IMR-90 (cell line): Measurements from ENCODE around the gene MEDAG. TPM values are rescaled to one million over a fixed set of nuclear protein-coding genes. Genes with fewer than 3 reads are reported as not detected.

ENCODE experiments used
- ATAC-seq: fragments of 200-7000 bp; cut with Tn5 transposase; 2 replicates; pipeline ENCODE4 v1.9.1; 2020; ENCODE audit warnings: low read depth, mild to moderate bottlenecking, moderate library complexity
- BruUV-seq: library from RNA; stranded (reverse); fragments of 400-500 nt; replicated peaks from 2 replicates; lab custom pipeline; 2021; lab: Mats Ljungman, UMichigan
- CTCF ChIA-PET: fragments of 300-600 bp; formaldehyde crosslinking; extraction: SDS; loops from one replicate; lab custom pipeline; 2021; ENCODE audit warnings: antibody characterized with exemption; lab: Yijun Ruan, JAX
- POLR2A ChIA-PET: fragments of 300-600 bp; sonication (Branson Sonifier 250); formaldehyde crosslinking; loops from one replicate; lab custom pipeline; 2022; ENCODE audit warnings: antibody characterized with exemption; ENCODE audit not compliant: unreplicated experiment; lab: Charles Lee
- DNase-seq: peaks from one replicate; pipeline ENCODE4 v3.0.0; 2013
- H2AFZ ChIP-seq: replicated peaks from 2 replicates; pipeline ENCODE3; 2013; ENCODE audit warnings: low read length, mild to moderate bottlenecking; ENCODE audit not compliant: poor library complexity
- H2AK5ac ChIP-seq: 2 replicates; pipeline ENCODE4 v1.6.1; 2013; ENCODE audit warnings: low read depth, low read length, inconsistent platforms
- H2AK9ac ChIP-seq: replicated peaks from 2 replicates; pipeline ENCODE3; 2013; ENCODE audit warnings: mild to moderate bottlenecking, low read depth, low read length, moderate library complexity; ENCODE audit not compliant: poor library complexity
- H2BK120ac ChIP-seq: 2 replicates; pipeline ENCODE4 v1.6.1; 2013; ENCODE audit warnings: low read depth, low read length, inconsistent platforms
- H2BK15ac ChIP-seq: 3 replicates; pipeline ENCODE4 v1.6.1; 2013; ENCODE audit warnings: low read depth, low read length, inconsistent platforms
- H2BK20ac ChIP-seq: 2 replicates; pipeline ENCODE4 v1.6.1; 2013; ENCODE audit warnings: low read depth, mild to moderate bottlenecking, inconsistent platforms, low read length, moderate library complexity
- H2BK5ac ChIP-seq: 2 replicates; pipeline ENCODE4 v1.6.1; 2013; ENCODE audit warnings: mild to moderate bottlenecking, low read depth, low read length, inconsistent platforms; ENCODE audit not compliant: poor library complexity, severe bottlenecking
- H3K14ac ChIP-seq: replicated peaks from 2 replicates; pipeline ENCODE4 v1.6.1; 2013; ENCODE audit warnings: low read depth, low read length, inconsistent platforms
- H3K18ac ChIP-seq: 2 replicates; pipeline ENCODE4 v1.6.1; 2013; ENCODE audit warnings: low read depth, low read length, control low read depth
- H3K23ac ChIP-seq: 2 replicates; pipeline ENCODE4 v1.6.1; 2013; ENCODE audit warnings: low read depth, low read length, inconsistent platforms
- H3K27ac ChIP-seq: 2 replicates; pipeline ENCODE4 v1.5.1; 2013; ENCODE audit warnings: mild to moderate bottlenecking, control low read depth, low read length; ENCODE audit not compliant: insufficient read depth
- H3K27me3 ChIP-seq: 2 replicates; pipeline ENCODE4 v1.6.1; 2013; ENCODE audit warnings: low read length; ENCODE audit not compliant: control insufficient read depth, insufficient read depth
- H3K36me3 ChIP-seq: 2 replicates; pipeline ENCODE4 v1.6.1; 2013; ENCODE audit warnings: low read length, mixed read lengths; ENCODE audit not compliant: control insufficient read depth, insufficient read depth
- H3K4ac ChIP-seq: 2 replicates; pipeline ENCODE4 v1.6.1; 2013; ENCODE audit warnings: low read depth, low read length, inconsistent platforms
- H3K4me1 ChIP-seq: 2 replicates; pipeline ENCODE4 v1.6.1; 2013; ENCODE audit warnings: low read length, mixed read lengths; ENCODE audit not compliant: control insufficient read depth, insufficient read depth
- H3K4me2 ChIP-seq: 2 replicates; pipeline ENCODE4 v1.6.1; 2013; ENCODE audit warnings: low read depth, mild to moderate bottlenecking, control low read depth, low read length, moderate library complexity
- H3K4me3 ChIP-seq: 2 replicates; pipeline ENCODE4 v1.5.1; 2013; ENCODE audit warnings: low read depth, mild to moderate bottlenecking, control low read depth, low read length, moderate library complexity; ENCODE audit not compliant: insufficient read depth
- H3K56ac ChIP-seq: 2 replicates; pipeline ENCODE4 v1.6.1; 2013; ENCODE audit warnings: low read length, inconsistent platforms; ENCODE audit not compliant: insufficient read depth; ENCODE audit errors: extremely low read depth
- H3K79me1 ChIP-seq, 2 experiments: 2 replicates each; pipeline ENCODE4 v1.6.1; 2013; ENCODE audit warnings: low read length in 2 of 2, inconsistent platforms in 1 of 2, low read depth in 1 of 2
- H3K9ac ChIP-seq: 2 replicates; pipeline ENCODE4 v1.6.1; 2013; ENCODE audit warnings: low read depth, low read length, control low read depth
- H3K9me1 ChIP-seq: 2 replicates; pipeline ENCODE4 v1.6.1; 2013; ENCODE audit warnings: low read length, inconsistent platforms; ENCODE audit not compliant: insufficient read depth
- H3K9me3 ChIP-seq: 2 replicates; pipeline ENCODE4 v1.6.1; 2013; ENCODE audit warnings: low read length; ENCODE audit not compliant: control insufficient read depth, insufficient read depth
- H4K20me1 ChIP-seq: 2 replicates; pipeline ENCODE4 v1.6.1; 2013; ENCODE audit warnings: low read length, inconsistent platforms; ENCODE audit not compliant: insufficient read depth
- H4K5ac ChIP-seq: 2 replicates; pipeline ENCODE4 v1.6.1; 2013; ENCODE audit warnings: mild to moderate bottlenecking, low read depth, low read length, control low read depth
- H4K8ac ChIP-seq, 2 experiments: 2 replicates each; pipeline ENCODE4 v1.6.1; 2013; ENCODE audit warnings: low read depth in 2 of 2, low read length in 2 of 2, control low read depth in 1 of 2, inconsistent platforms in 1 of 2
- H4K91ac ChIP-seq: 2 replicates; pipeline ENCODE4 v1.6.1; 2013; ENCODE audit warnings: low read depth, low read length, inconsistent platforms; ENCODE audit not compliant: insufficient read depth
- BHLHE40 ChIP-seq: fragments of 150-350 bp; IDR thresholded peaks from 2 replicates; pipeline ENCODE4 v1.6.1; 2016; ENCODE audit warnings: mild to moderate bottlenecking, low read depth, low read length
- CHD1 ChIP-seq: IDR thresholded peaks from 2 replicates; pipeline ENCODE4 v1.6.1; 2012; ENCODE audit warnings: low read depth, low read length, improper control_type of control experiment
- CTCF ChIP-seq: conservative IDR thresholded peaks from 2 replicates; pipeline ENCODE4 v1.5.1; 2012; ENCODE audit warnings: mild to moderate bottlenecking, low read depth, low read length, improper control_type of control experiment
- FOS ChIP-seq: fragments of 150-350 bp; IDR thresholded peaks from 2 replicates; pipeline ENCODE4 v1.6.1; 2016; ENCODE audit warnings: low read depth, low read length
- MAZ ChIP-seq: IDR thresholded peaks from 2 replicates; pipeline ENCODE4 v1.6.1; 2012; ENCODE audit warnings: low read depth, mild to moderate bottlenecking, low read length, improper control_type of control experiment, moderate library complexity, borderline replicate concordance
- MXI1 ChIP-seq: IDR thresholded peaks from 2 replicates; pipeline ENCODE4 v1.6.1; 2012; ENCODE audit warnings: low read depth, mild to moderate bottlenecking, low read length, moderate library complexity, borderline replicate concordance
- POLR2A ChIP-seq: IDR thresholded peaks from 2 replicates; pipeline ENCODE4 v1.6.1; 2012; ENCODE audit warnings: mild to moderate bottlenecking, low read depth, low read length
- RAD21 ChIP-seq: IDR thresholded peaks from 2 replicates; pipeline ENCODE4 v1.6.1; 2012; ENCODE audit warnings: low read length, improper control_type of control experiment
- RCOR1 ChIP-seq: IDR thresholded peaks from 2 replicates; pipeline ENCODE4 v1.6.1; 2012; ENCODE audit warnings: mild to moderate bottlenecking, low read length, improper control_type of control experiment; ENCODE audit not compliant: insufficient replicate concordance
- SMC3 ChIP-seq: fragments of 150-350 bp; IDR thresholded peaks from 2 replicates; pipeline ENCODE4 v1.6.1; 2016; ENCODE audit warnings: low read depth, mild to moderate bottlenecking, antibody characterized with exemption, low read length, moderate library complexity
- WGBS, 2 experiments: methylation state at CpG; one replicate each; pipeline versions ENCODE4 v1.1.5 to v1.1.7; 2013; ENCODE audit warnings: missing lambda C conversion rate in 2 of 2; ENCODE audit not compliant: insufficient read length in 1 of 2; ENCODE audit errors: extremely low coverage in 2 of 2; 5-methylcytosine and 5-hydroxymethylcytosine counted together
- dilution Hi-C: fragments of 300-500 bp; cut with HindIII; formaldehyde crosslinking; loops from one replicate; pipeline ENCODE4 v1.14.3; 2018; ENCODE audit warnings: low sequenced_read_pairs; ENCODE audit not compliant: unreplicated experiment
- in situ Hi-C: fragments of 300-500 bp; cut with MboI; formaldehyde crosslinking; loops from 3 replicates; pipeline ENCODE4 v1.14.3; 2019; ENCODE audit warnings: low sequenced_read_pairs, inconsistent platforms, mixed read lengths
- intact Hi-C: fragments of 100-400 bp; cut with micrococcal nuclease; formaldehyde crosslinking; loops from 2 replicates; pipeline ENCODE4 v1.10.0; 2022
- polyA plus RNA-seq, 3 experiments: library from polyadenylated mRNA; depleted of rRNA; stranded (reverse); fragments of >200 nt; gene quantifications; 2 replicates each; pipeline ENCODE4 v1.2.3, GENCODE V29; 2012; ENCODE audit warnings: low replicate concordance in 1 of 3
- total RNA-seq: library from RNA; depleted of rRNA; stranded (reverse); fragments of >200 nt; gene quantifications from 2 replicates; pipeline ENCODE4 v1.2.3, GENCODE V29; 2012

Gene MEDAG
- total and polyA plus RNA-seq, 2 of the 4 experiments (the other 2 are of a cell fraction), result 0.32 to 0.36 TPM

DNA sequence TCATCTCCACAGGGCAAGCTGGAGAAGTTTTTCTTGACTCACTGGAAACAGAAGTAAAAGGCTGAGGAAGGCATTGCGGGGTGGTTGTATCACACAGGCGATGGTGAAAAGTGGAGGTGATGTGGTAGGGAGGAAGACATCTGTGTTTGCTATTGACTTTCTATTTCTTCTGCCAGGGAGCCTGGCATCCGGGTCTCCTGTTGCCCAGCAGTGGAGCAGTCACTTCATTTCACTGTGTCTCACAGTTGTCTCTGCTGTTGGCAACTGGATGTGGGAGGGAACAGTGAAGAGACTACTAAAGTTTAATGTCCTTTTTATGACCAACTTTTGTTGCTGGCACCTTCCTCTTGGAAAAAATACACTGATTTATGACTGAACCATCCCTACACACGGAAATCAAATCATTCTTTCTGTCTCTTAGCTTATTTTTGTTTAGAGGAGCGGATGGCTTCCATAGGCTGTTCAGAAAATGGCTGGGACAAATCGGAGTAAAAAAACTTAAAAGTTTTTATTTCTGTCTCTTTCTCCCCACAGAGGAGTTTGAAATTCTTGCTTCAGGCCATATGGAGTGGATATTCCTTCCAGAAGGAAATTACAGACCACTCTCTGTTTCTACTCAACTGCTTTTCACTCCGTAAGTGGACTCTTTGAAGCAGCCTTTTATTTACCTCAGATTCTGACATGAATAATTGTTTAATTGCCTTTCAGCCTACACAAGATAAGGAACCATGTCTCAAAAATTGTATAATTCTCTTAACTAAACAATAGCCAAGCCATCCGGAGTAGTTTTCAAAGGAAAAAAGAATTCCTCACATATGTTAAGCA lies 23.8 kb upstream of the MEDAG start:
- Histone ChIP-seq H3K56ac (peak overlapping the region; percentile 14), H2BK5ac (peak overlapping the region; percentile 54), H3K4me2 (peak overlapping the region; percentile 39; the same call in 1 of the 2 replicates), H4K20me1 (no peaks in the 10 kb centered on the region), H3K9me1 (peaks cover 18% of the 10 kb centered on the region), H4K91ac (peak overlapping the region; percentile 94), H2BK20ac (peak overlapping the region; percentile 87), H3K23ac (peak overlapping the region; percentile 53), H2AK5ac (peak overlapping the region; percentile 83), H4K5ac (peak overlapping the region; percentile 86), H2AFZ (peak overlapping the region; percentile 74), H3K4me3 (no peak overlapping the region), H3K27me3 (no peaks in the 10 kb centered on the region), H3K4ac (peak overlapping the region; percentile 81), H4K8ac (peak overlapping the region; percentile 53 to 90), H3K9me3 (no peaks in the 10 kb centered on the region), H3K9ac (peak overlapping the region; percentile 1; the same call in 1 of the 2 replicates), H3K27ac (peak overlapping the region; percentile 88), H3K14ac (peak overlapping the region; percentile 80), H3K4me1 (peaks cover 27% of the 10 kb centered on the region), H3K36me3 (no peaks in the 10 kb centered on the region), H2AK9ac (peak overlapping the region; percentile 95), H3K79me1 (peaks cover 0 to 5% of the 10 kb centered on the region in 2 experiments; a peak in 1 of 4 replicates), H2BK120ac (peak overlapping the region; percentile 89), H3K18ac (peak overlapping the region; percentile 97), H2BK15ac (peak overlapping the region; percentile 75)
- 100% methylated on average over 1 of the region's 8 CpGs; no CpG with 5 or more reads in 1 of the 2 experiments for WGBS, 2 experiments
- ChIA-PET CTCF (no interaction called here), POLR2A (no interaction called here)
- TF ChIP-seq MXI1 (no peak), MAZ (no peak), SMC3 (no peak), CTCF (no peak), FOS (no peak), POLR2A (no peak), CHD1 (no peak), RAD21 (no peak), BHLHE40 (no peak), RCOR1 (no peak)
- DNase-seq (no peak), ATAC-seq (no peak)
- dilution Hi-C loops, result no loop called here
- intact Hi-C loops, result loop anchor here (10.0 kb wide), 1 partner anchor 253 kb away; no protein-coding TSS in a partner anchor
- in situ Hi-C loops, result no loop called here
- no TSS peak for BruUV-seq
